ENCODE data around the gene SCAP.

SCAP gene

DNA sequence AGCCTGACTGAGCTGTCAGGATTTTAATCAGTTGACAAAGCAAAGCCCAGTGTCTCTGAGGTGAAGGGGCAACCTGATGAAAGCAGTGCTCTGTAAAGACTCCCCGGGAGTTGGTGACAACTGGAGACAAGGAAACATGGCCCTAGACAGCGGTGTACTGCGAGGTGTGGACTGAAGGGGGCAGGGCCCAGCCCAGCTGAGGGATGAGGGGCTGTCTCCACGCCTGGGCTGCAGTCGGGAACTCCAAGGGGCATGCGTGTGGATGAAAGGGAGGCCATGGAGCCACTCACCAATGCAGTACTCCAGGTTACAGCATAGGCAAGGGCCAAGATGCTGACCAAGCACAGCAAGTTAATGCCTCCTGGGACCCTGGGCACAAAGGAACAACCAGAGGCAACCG is 45.1 kb downstream of the SCAP start:
- TF ChIP-seq, protein P1, sequence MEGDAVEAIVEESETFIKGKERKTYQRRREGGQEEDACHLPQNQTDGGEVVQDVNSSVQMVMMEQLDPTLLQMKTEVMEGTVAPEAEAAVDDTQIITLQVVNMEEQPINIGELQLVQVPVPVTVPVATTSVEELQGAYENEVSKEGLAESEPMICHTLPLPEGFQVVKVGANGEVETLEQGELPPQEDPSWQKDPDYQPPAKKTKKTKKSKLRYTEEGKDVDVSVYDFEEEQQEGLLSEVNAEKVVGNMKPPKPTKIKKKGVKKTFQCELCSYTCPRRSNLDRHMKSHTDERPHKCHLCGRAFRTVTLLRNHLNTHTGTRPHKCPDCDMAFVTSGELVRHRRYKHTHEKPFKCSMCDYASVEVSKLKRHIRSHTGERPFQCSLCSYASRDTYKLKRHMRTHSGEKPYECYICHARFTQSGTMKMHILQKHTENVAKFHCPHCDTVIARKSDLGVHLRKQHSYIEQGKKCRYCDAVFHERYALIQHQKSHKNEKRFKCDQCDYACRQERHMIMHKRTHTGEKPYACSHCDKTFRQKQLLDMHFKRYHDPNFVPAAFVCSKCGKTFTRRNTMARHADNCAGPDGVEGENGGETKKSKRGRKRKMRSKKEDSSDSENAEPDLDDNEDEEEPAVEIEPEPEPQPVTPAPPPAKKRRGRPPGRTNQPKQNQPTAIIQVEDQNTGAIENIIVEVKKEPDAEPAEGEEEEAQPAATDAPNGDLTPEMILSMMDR (conservative IDR thresholded peaks at IDR 0.05; ENCODE audit: low read depth, low read length): no peak
- no peak overlapping the region for H3K4me3 ChIP-seq (ENCODE audit: low read depth, low read length)
- DNase-seq (ENCODE audit: low read depth): no peak

DNA sequence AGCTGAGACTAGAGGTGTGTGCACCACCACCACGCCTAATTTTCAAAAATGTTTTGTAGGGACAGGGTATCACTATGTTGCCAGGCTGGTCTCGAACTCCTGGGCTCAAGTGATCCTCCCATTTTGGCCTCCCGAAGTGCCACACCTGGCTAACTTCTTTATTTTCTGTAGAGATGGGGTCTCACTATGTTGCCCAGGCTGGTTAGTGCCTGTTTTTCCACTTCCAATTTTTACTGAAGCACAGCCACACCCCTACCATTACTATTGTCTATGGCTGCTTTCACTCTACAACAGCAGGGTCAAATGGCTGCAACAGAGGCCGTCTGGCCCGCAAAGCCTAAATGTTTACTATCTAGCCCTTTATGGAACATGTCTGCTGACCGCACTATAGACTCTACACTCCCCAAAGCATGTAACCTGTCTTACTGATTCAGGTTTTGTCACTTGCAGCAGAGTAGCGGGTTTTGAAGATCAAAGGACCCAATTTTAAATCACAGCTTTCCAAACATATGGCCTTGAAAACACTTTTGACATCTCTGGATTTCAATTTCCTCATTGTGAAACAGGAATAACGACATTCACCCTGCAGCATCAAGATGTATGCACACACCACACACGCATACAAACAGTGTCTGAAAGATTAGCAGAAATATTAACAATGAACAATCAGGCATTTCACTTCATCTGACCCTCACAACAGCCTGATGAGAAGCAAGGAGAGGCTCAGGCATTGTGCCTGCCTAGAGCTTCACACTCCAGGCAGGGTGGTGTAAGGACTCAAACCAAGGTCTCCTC is 46.1 kb downstream of the SCAP start:
- DNase-seq (ENCODE audit: low read depth): no peak
- no peak overlapping the region for H3K4me3 ChIP-seq (ENCODE audit: low read depth, low read length)
- TF ChIP-seq, protein P1 (conservative IDR thresholded peaks at IDR 0.05; ENCODE audit: low read depth, low read length): no peak

DNA sequence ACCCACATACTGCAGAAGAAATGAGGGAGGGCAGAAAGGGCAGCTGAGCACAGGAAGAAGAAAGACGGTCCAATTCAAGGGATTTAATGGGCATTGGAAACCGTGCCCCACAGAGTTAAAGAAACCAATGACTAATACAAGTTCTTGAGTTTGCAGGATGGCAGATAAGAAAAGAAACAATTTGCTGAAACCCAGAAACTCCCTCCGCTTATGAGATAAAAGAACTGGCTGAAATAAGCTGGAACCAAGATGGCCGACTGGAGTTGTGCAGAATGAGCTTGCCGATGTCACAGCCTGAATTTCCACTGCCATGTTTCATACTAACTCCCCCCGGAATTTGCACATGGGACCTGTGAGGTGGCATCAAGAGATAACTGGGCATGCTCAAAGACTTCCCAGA is 47.1 kb downstream of the SCAP start:
- TF ChIP-seq, protein P1 (conservative IDR thresholded peaks at IDR 0.05; ENCODE audit: low read depth, low read length): no peak
- no peak overlapping the region for H3K4me3 ChIP-seq (ENCODE audit: low read depth, low read length)
- no peak for DNase-seq (ENCODE audit: low read depth)

DNA sequence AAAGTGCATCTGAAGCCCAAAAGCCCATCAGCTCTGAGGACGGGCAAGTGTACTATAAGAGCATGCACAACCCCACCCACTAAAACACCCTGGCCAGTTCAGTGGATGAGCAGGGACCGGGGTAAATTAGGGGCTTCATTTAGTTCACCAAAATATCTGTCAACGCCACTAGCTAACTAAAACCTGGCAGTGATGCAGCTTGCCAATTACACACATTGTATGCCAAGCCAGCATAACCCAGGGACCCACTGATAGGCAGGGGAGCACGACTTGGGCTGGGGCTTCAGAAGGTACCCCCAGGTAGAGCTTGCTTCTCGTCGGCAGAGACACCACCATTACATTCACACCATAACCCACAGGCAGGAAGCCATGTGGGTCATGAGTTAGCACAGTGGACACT is 47.9 kb downstream of the SCAP start:
- no peak for DNase-seq (ENCODE audit: low read depth)
- TF ChIP-seq, protein P1 (conservative IDR thresholded peaks at IDR 0.05; ENCODE audit: low read depth, low read length): no peak
- H3K4me3 ChIP-seq (ENCODE audit: low read depth, low read length): no peak overlapping the region

DNA sequence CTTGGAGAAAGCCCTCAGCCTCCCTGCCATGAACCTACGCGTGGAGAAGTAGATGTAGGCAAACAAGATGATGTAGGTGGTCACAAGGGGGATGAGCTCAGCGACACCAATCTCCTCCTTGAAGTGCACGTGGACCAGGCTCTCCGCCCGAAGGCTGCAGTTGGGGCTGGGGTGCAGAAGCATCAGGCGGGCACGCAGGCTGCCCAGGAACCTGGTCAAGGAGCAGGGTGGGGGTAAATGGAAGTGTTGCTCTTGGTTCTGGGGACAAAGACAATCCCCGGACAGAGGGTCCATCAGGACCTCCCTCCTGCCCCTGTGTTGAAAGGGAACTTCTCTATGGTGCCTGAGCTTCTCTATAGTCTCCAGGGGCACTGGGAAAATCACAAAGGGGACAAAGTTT is 49.8 kb downstream of the SCAP start:
- TF ChIP-seq, protein P1 (conservative IDR thresholded peaks at IDR 0.05; ENCODE audit: low read depth, low read length): no peak
- no peak for DNase-seq (ENCODE audit: low read depth)
- H3K4me3 ChIP-seq (ENCODE audit: low read depth, low read length): no peak overlapping the region

DNA sequence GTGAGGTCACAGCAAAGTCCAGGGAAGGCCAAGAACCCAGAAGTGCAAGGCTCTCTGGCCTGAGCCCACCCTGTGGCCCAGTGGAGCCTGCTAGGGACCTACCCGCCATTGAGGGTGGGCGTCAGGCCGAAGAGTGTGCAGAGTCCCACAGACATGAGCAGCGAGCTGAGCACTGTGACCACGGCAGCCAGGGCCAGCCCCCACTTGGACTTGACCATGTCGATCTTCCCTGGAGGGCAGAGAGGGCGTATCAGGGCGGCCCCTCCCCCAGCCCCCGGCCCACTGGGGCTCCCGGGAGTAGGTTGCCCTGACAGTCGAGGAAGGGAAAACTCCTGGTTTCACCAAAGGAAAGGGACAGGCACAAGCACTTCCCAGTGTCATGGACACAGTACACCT is 50.4 kb downstream of the SCAP start:
- DNase-seq (ENCODE audit: low read depth): no peak
- H3K4me3 ChIP-seq (ENCODE audit: low read depth, low read length): no peak overlapping the region
- TF ChIP-seq, protein P1 (conservative IDR thresholded peaks at IDR 0.05; ENCODE audit: low read depth, low read length): no peak
